Colonic mucosa (tissue), 4 donors: ENCODE measurements around the gene PRTG. TPM values are rescaled to one million over a fixed set of nuclear protein-coding genes. Genes with fewer than 3 reads are reported as not detected.

ENCODE experiments used
- DNase-seq: peaks from one replicate; pipeline ENCODE4 v3.0.0-alpha.2; 2020
- H3K27ac ChIP-seq: fragments of 200-600 bp; one replicate; pipeline ENCODE4 v1.8.0; 2021
- H3K27me3 ChIP-seq: fragments of 200-600 bp; one replicate; pipeline ENCODE4 v1.8.0; 2021
- H3K36me3 ChIP-seq: fragments of 200-600 bp; one replicate; pipeline ENCODE4 v1.8.0; 2021
- H3K4me1 ChIP-seq: fragments of 200-600 bp; one replicate; pipeline ENCODE4 v1.8.0; 2021; ENCODE audit warnings: mild to moderate bottlenecking
- H3K4me3 ChIP-seq: fragments of 200-600 bp; one replicate; pipeline ENCODE4 v1.8.0; 2021
- H3K9ac ChIP-seq, 2 donors: one replicate each; pipeline ENCODE4 v1.7.0; 2013; ENCODE audit warnings: control low read depth in 2 of 2, low read depth in 2 of 2, low read length in 2 of 2
- H3K9me3 ChIP-seq: fragments of 200-600 bp; one replicate; pipeline ENCODE4 v1.8.0; 2021
- intact Hi-C: fragments of 100-400 bp; cut with DNase I; formaldehyde crosslinking; loops from one replicate; pipeline ENCODE4 v1.14.1; 2022
- total RNA-seq, 2 donors: library from RNA; stranded (reverse); fragmentation: NEBNext Ultra II Directional in 1 of 2; extraction: Animal tissue kit (Norgen Biotek cat#: 25700) in 1 of 2; gene quantifications; one replicate each; pipeline ENCODE4 v1.2.1, GENCODE V29; 2021
- TF ChIP-seq, protein P1 (sequence below): fragments of 200-600 bp; IDR thresholded peaks from one replicate; pipeline ENCODE4 v1.8.0; 2022; ENCODE audit warnings: antibody characterized with exemption, mild to moderate bottlenecking
- donor health status: healthy.
- donor health status: DM: no; HTN: no; CAD: no.
- donor health status: DM: no; HTN: no; CAD: no.

Gene PRTG
- total RNA-seq, 2 donors from 2014 or later, result 0.32 to 1.2 TPM

DNA sequence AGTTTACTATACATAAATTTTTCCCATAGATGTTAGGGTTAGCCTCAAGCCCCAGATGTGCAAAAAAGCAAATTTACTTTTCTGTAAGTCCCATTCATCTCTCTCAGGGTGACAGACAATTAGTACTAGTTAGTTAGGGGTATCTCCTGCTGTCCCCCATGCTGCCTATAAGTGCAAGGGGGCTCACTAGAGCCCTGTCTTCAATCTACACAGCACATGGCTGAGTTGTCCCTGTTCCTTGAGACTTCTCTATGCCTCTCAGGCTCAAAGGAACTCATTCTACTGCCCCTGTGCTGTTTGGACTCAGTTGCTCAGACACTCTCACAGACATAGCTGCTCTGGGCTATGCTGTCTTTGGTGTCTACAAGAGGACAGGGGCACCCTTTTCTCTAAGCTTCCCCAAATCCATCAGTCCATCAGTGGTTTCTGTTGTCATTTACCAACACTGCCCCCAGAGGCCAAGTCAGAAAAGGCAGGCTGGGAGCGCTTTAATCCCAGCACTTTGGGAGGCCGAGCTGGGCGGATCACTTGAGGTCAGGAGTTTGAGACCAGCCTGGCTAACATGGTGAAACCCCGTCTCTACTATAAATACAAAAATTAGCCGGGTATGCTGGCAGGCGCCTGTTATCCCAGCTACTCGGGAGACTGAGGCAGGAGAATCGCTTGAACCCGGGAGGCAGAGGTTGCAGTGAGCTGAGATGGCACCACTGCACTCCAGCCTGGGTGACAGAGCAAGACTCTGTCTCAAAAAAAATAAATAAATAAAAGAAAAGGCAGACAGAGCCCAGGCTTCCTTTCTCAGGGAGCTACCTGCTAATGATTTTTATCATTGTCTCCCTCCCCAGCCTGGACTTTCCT lies 31.4 kb upstream of the PRTG start:
- H3K9ac ChIP-seq, result no peak overlapping the region
- H3K4me3 ChIP-seq, result no peak overlapping the region
- no peaks in the 10 kb centered on the region for H3K4me1 ChIP-seq
- TF ChIP-seq, protein P1, sequence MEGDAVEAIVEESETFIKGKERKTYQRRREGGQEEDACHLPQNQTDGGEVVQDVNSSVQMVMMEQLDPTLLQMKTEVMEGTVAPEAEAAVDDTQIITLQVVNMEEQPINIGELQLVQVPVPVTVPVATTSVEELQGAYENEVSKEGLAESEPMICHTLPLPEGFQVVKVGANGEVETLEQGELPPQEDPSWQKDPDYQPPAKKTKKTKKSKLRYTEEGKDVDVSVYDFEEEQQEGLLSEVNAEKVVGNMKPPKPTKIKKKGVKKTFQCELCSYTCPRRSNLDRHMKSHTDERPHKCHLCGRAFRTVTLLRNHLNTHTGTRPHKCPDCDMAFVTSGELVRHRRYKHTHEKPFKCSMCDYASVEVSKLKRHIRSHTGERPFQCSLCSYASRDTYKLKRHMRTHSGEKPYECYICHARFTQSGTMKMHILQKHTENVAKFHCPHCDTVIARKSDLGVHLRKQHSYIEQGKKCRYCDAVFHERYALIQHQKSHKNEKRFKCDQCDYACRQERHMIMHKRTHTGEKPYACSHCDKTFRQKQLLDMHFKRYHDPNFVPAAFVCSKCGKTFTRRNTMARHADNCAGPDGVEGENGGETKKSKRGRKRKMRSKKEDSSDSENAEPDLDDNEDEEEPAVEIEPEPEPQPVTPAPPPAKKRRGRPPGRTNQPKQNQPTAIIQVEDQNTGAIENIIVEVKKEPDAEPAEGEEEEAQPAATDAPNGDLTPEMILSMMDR, result peak; percentile 50
- no peaks in the 10 kb centered on the region for H3K9me3 ChIP-seq
- intact Hi-C loops, result no loop called here
- H3K27me3 ChIP-seq, result no peaks in the 10 kb centered on the region
- peak; percentile 55 for DNase-seq
- H3K27ac ChIP-seq, result no peak overlapping the region
- H3K36me3 ChIP-seq, result no peaks in the 10 kb centered on the region

DNA sequence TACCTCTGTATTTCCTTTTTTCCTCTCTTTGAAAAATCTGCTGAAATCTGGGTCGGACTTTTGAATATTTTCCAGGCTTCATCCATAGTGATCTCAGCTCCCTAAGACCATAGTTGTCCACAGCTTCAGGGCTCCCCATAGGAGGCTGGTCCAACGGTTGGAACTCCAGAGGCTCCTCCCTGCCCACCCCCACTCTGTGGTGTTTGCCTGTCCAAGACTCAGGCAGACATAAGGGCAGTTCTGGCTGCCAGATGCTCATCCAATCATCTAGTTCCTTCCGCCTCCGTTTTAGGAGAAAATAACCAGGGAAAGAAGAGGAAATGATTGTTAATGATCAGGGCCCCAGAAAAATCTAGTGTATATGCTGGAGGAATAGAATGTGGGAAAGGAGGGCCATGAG lies 27.9 kb upstream of the PRTG start:
- intact Hi-C loops, result no loop called here
- Histone ChIP-seq H3K36me3 (no peaks in the 10 kb centered on the region), H3K4me3 (no peak overlapping the region), H3K27ac (no peak overlapping the region), H3K9ac (no peak overlapping the region), H3K4me1 (no peaks in the 10 kb centered on the region), H3K27me3 (no peaks in the 10 kb centered on the region), H3K9me3 (no peaks in the 10 kb centered on the region)
- TF ChIP-seq, protein P1, result no peak
- DNase-seq, result no peak

DNA sequence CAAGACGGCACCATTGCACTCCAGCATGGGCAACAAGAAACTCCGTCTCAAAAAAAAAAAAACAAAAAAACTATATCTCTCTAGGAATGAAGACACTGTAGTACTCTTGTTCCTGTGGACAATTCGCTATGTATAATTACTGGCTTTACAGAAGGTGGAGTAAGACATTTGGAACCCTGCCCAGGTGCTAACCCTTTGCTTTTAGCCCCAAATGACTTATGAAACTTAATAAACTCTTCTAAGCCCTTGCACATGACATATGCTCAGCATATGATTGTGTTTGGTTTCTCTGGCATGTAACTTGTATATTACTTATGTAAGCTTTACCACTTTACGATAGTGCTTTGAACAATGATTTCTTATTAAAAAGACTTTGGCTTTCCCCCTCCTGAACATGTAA lies 27.3 kb upstream of the PRTG start:
- H3K27me3 ChIP-seq, result no peaks in the 10 kb centered on the region
- H3K9ac ChIP-seq, result no peak overlapping the region
- intact Hi-C loops, result no loop called here
- no peak overlapping the region for H3K4me3 ChIP-seq
- H3K4me1 ChIP-seq, result no peaks in the 10 kb centered on the region
- TF ChIP-seq, protein P1, result no peak
- H3K36me3 ChIP-seq, result no peaks in the 10 kb centered on the region
- DNase-seq, result no peak
- no peaks in the 10 kb centered on the region for H3K9me3 ChIP-seq
- H3K27ac ChIP-seq, result no peak overlapping the region

DNA sequence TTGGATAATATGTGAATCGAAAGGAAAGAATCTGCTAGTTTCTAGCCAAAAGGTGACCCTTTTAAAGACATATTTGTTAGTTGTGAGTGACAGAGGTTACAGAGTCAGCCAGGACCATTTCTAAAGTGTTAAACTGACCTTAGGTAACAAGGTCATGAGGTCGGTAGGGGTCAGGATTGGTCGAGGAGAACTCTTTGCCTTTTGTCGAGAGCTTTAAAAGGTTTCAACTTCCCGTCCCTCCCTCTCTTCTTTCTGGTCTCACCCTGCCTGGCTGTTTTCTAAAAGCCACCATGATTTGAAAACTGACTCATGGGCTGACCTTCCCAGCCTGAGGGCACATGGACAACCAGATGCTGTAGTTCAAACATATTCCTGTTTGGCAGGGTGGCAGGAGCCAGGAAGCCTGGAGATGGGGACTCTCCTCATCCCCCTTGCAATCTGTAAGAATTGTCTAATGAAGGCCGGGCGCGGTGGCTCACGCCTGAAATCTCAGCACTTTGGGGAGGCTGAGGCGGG lies 25.8 kb upstream of the PRTG start:
- Histone ChIP-seq H3K36me3 (no peaks in the 10 kb centered on the region), H3K9me3 (no peaks in the 10 kb centered on the region), H3K4me3 (no peak overlapping the region), H3K9ac (no peak overlapping the region), H3K27ac (no peak overlapping the region), H3K27me3 (no peaks in the 10 kb centered on the region), H3K4me1 (no peaks in the 10 kb centered on the region)
- DNase-seq, result no peak
- TF ChIP-seq, protein P1, result no peak
- intact Hi-C loops, result no loop called here

DNA sequence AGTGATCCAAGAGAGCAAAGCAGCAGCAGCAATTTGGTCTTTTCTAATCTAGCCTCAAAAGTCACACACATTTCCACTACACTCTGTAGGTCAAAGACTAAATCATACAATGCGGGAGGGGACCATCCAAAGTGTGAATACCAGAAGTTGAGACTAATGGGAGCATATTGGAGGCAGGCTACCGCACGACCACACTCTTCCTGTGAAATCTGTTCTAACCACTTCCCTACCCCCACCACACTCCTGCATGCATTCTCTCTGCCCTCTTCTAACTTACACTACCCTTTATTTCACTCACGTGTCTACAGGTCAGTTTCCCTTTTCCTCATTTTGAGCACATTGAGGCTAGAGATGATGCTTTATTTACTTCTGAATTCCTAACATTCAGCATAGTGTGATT lies 23.7 kb upstream of the PRTG start:
- intact Hi-C loops, result no loop called here
- H3K4me1 ChIP-seq, result no peaks in the 10 kb centered on the region
- no peak overlapping the region for H3K9ac ChIP-seq
- no peak for DNase-seq
- H3K27ac ChIP-seq, result no peak overlapping the region
- H3K9me3 ChIP-seq, result no peaks in the 10 kb centered on the region
- no peaks in the 10 kb centered on the region for H3K27me3 ChIP-seq
- H3K36me3 ChIP-seq, result no peaks in the 10 kb centered on the region
- H3K4me3 ChIP-seq, result no peak overlapping the region
- TF ChIP-seq, protein P1, result no peak
